Transverse colon (tissue), 4 donors: Measurements from ENCODE around the gene RAP2B. TPM values are rescaled to one million over a fixed set of nuclear protein-coding genes. Genes with fewer than 3 reads are reported as not detected.

ENCODE experiments used
- DNase-seq: peaks from one replicate; pipeline ENCODE4 v3.0.0-alpha.2; 2019
- H3K27ac ChIP-seq, 4 donors: fragments of 200-600 bp; sonication (generic); 2 replicates each; pipeline ENCODE4 v1.5.1; 2016 to 2018; ENCODE audit warnings: inconsistent platforms in 4 of 4
- H3K27me3 ChIP-seq: fragments of 200-600 bp; sonication (generic); 2 replicates; pipeline ENCODE4 v1.5.1; 2017; ENCODE audit warnings: inconsistent platforms
- H3K36me3 ChIP-seq, 4 donors: fragments of 200-600 bp; sonication (generic); 2 replicates each; pipeline ENCODE4 v1.5.1; 2017 to 2019; ENCODE audit warnings: inconsistent platforms in 4 of 4
- H3K4me1 ChIP-seq, 4 donors: fragments of 200-600 bp; sonication (generic); 2 replicates each; pipeline ENCODE4 v1.5.1; 2017 to 2020; ENCODE audit warnings: inconsistent platforms in 4 of 4
- H3K4me3 ChIP-seq, 4 donors: fragments of 200-600 bp; sonication (generic); 1 replicate in 1 of 4; 2 replicates in 3 of 4; pipeline versions ENCODE4 v1.5.1 to v1.6.1; 2017 to 2019; ENCODE audit warnings: inconsistent platforms in 4 of 4
- H3K9me3 ChIP-seq, 2 donors: fragments of 200-600 bp; sonication (generic); 2 replicates each; pipeline ENCODE4 v1.5.1; 2017 to 2019; ENCODE audit warnings: inconsistent platforms in 2 of 2
- EP300 ChIP-seq: sonication (generic); formaldehyde crosslinking; IDR thresholded peaks from one replicate; pipeline ENCODE4 v1.6.1; 2017; ENCODE audit warnings: antibody characterized with exemption, low read depth
- POLR2A ChIP-seq: fragments of 450-650 bp; IDR thresholded peaks from one replicate; pipeline ENCODE4 v1.6.1; 2016; ENCODE audit warnings: antibody characterized with exemption, mild to moderate bottlenecking, moderate library complexity
- POLR2AphosphoS5 ChIP-seq, 3 donors: sonication (generic); formaldehyde crosslinking; IDR thresholded peaks; one replicate each; pipeline ENCODE4 v1.6.1; 2016; ENCODE audit warnings: antibody characterized with exemption in 3 of 3
- WGBS, 2 donors: methylation state at CpG; one replicate each; pipeline ENCODE4 v1.1.5; 2018; ENCODE audit warnings: low coverage in 1 of 2; 5-methylcytosine and 5-hydroxymethylcytosine counted together
- in situ Hi-C, 4 donors: fragments of 200-750 bp; cut with MboI; loops; one replicate each; pipeline versions ENCODE4 v1.15.0 to v1.15.1; 2017; ENCODE audit warnings: low sequenced_read_pairs in 3 of 4, low pct_ligation_motif_present in 1 of 4, low pct_unique_long_range_greater_than_20kb in 1 of 4
- intact Hi-C: fragments of 100-400 bp; cut with DNase I; formaldehyde crosslinking; loops from one replicate; pipeline ENCODE4 v1.15.1; 2023; ENCODE audit warnings: low total_unique reads
- total RNA-seq, 4 donors: library from RNA; depleted of rRNA; stranded (reverse); fragments of >200 nt; gene quantifications; one replicate each; pipeline ENCODE4 v1.1.0, GENCODE V29; 2016
- TF ChIP-seq, protein P1 (sequence below), 5 experiments: fragments of 200-600 bp in 3 of 5; fragments of 450-650 bp in 2 of 5; sonication (generic) in 3 of 5; IDR thresholded peaks; 1 replicate in 2 of 5; 2 replicates in 3 of 5; pipeline ENCODE4 v1.5.1; 2016 to 2017; ENCODE audit warnings: antibody characterized with exemption in 5 of 5, inconsistent platforms in 3 of 5, mild to moderate bottlenecking in 2 of 5, moderate library complexity in 1 of 5

The RAP2B gene
- total RNA-seq, 4 donors from 2014 or later = 9.8 to 22.8 (median 11.2) TPM

DNA sequence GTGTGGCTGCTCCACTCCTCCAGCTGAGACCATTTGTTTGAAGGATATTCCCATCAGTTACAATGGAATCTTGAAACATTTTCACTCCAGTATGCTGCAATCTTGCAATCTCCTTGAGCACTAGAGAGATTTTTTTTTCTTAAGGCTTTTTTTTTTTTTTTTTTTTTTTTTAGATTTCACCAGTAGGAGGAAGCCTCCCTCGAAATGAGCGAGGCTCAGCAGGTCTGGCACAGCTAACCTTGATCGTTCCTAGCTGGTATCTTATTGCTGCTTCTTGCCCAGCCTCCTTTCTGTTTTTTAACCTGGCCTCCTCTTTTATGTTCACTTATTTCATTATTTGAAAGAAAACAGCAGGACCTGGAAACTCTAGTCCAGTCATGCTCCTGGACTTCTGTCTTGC is 48.1 kb downstream of the RAP2B start:
- intact Hi-C loops (no loop called here), in situ Hi-C loops (no loop called here)
- Histone ChIP-seq H3K9me3 (no peaks in the 10 kb centered on the region), H3K4me3 (no peak overlapping the region), H3K4me1 (no peaks in the 10 kb centered on the region), H3K36me3 (no peaks in the 10 kb centered on the region), H3K27me3 (no peaks in the 10 kb centered on the region), H3K27ac (no peak overlapping the region)
- TF ChIP-seq, protein P1, sequence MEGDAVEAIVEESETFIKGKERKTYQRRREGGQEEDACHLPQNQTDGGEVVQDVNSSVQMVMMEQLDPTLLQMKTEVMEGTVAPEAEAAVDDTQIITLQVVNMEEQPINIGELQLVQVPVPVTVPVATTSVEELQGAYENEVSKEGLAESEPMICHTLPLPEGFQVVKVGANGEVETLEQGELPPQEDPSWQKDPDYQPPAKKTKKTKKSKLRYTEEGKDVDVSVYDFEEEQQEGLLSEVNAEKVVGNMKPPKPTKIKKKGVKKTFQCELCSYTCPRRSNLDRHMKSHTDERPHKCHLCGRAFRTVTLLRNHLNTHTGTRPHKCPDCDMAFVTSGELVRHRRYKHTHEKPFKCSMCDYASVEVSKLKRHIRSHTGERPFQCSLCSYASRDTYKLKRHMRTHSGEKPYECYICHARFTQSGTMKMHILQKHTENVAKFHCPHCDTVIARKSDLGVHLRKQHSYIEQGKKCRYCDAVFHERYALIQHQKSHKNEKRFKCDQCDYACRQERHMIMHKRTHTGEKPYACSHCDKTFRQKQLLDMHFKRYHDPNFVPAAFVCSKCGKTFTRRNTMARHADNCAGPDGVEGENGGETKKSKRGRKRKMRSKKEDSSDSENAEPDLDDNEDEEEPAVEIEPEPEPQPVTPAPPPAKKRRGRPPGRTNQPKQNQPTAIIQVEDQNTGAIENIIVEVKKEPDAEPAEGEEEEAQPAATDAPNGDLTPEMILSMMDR (IDR thresholded peaks at IDR 0.05) = peak in 1 of 5 experiments; percentile 4
- no peak for TF ChIP-seq EP300
- no peak for DNase-seq
- 69 to 86% methylated on average over 1 to 3 of the region's 3 CpGs for WGBS, 2 donors

DNA sequence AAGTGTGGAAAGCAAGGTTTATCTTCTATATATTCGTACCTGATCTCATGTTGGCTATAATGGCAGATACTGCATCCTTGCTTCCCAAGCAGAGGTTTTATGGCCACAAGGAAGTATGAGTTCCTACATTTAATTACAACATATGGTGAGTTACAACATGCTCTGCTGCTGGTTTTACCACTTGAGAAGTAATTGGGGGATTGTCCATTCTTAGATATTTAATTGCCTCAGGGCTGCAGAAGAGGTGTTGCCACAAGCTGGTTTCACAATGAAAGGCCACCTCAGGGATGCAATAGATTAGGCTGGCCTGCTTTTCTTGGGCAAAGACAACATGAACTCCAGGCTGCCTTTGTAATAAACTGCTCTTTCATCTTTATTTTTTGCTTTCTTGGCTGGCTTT is 48.6 kb downstream of the RAP2B start:
- DNase-seq = no peak
- intact Hi-C loops (no loop called here), in situ Hi-C loops (no loop called here)
- Histone ChIP-seq H3K27me3 (no peaks in the 10 kb centered on the region), H3K4me3 (no peak overlapping the region), H3K4me1 (no peaks in the 10 kb centered on the region), H3K9me3 (no peaks in the 10 kb centered on the region), H3K36me3 (no peaks in the 10 kb centered on the region), H3K27ac (no peak overlapping the region)
- TF ChIP-seq, protein P1 (IDR thresholded peaks at IDR 0.05) = no peak
- TF ChIP-seq POLR2AphosphoS5 (IDR thresholded peaks at IDR 0.05) (no peak), EP300 (no peak), POLR2A (no peak)
- 64 to 84% methylated on average over 1 of the region's 1 CpG for WGBS, 2 donors

DNA sequence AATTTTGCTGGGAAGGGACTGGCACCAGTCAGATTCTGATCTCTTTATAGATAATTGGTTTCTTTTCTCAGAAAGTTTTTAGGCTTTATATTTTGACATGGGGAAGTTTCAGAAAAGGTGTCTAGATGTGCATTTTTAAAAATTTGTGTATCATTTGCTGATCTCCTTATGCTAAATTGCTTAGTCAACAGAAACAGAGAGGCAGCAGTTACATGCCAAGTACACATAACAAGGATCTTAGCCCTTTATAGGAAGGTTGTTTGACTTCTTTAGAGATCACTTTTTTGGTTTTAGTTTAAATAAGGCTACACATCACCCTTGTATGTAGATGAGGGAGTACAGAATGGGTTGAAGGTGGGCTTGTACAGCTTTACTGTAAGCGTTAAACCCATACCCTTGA is 53.5 kb downstream of the RAP2B start:
- H3K36me3 ChIP-seq = no peaks in the 10 kb centered on the region
- no peak overlapping the region for H3K4me3 ChIP-seq
- intact Hi-C loops (no loop called here), in situ Hi-C loops (no loop called here)
- no peak overlapping the region for H3K27ac ChIP-seq
- DNase-seq = no peak
- no peak for TF ChIP-seq POLR2A
- 71 to 81% methylated on average over 1 of the region's 1 CpG for WGBS, 2 donors
- H3K9me3 ChIP-seq = no peaks in the 10 kb centered on the region
- H3K4me1 ChIP-seq = no peaks in the 10 kb centered on the region
- H3K27me3 ChIP-seq = no peaks in the 10 kb centered on the region

DNA sequence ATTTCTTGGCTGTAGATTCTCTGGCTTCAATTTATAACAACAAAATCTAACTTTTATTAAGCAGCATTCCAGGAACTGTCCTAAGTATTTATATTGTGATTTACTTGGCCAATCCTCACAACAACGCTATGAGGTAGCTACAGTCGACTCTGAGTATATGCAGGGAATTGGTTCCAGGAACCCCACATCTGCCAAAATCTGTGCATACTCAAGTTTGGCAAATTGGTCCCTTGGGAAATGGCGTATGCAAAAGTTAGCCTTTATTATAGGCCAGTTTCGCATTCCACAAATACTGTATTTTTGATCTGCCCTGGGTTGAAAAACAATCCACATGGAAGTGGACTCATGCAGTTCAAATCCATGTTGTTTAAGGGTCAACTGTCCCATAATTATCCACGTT is 53.9 kb downstream of the RAP2B start:
- H3K4me3 ChIP-seq = no peak overlapping the region
- H3K9me3 ChIP-seq = no peaks in the 10 kb centered on the region
- intact Hi-C loops = no loop called here
- H3K36me3 ChIP-seq = no peaks in the 10 kb centered on the region
- WGBS, 2 donors = 67 to 89% methylated on average over 3 to 5 of the region's 5 CpGs
- H3K4me1 ChIP-seq = no peaks in the 10 kb centered on the region
- no peak overlapping the region for H3K27ac ChIP-seq
- no peaks in the 10 kb centered on the region for H3K27me3 ChIP-seq
- in situ Hi-C loops = no loop called here
- TF ChIP-seq POLR2AphosphoS5 (IDR thresholded peaks at IDR 0.05) (no peak), POLR2A (no peak), EP300 (no peak)
- TF ChIP-seq, protein P1 (IDR thresholded peaks at IDR 0.05) = no peak
- no peak for DNase-seq

DNA sequence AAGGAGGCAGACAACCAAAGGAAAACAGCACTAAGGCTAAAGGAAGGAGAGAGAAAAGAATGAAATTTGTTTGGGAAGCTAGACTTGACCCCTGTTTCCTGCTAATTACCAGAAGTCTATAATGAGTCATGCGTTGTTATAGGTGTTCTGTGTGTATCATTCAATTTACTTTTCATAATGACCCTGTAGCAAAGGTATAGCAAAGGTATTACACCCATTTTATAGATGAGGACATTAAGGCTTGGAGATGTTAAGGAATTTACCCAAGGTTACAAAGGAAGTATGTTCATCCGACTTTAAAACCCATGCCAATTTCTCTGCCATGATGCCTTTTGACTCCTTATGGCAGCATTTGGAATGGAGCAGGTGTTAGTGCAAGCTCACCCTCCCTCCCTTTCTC is 54.9 kb downstream of the RAP2B start:
- H3K36me3 ChIP-seq = no peaks in the 10 kb centered on the region
- no peak for TF ChIP-seq POLR2AphosphoS5 (IDR thresholded peaks at IDR 0.05)
- TF ChIP-seq EP300 = no peak
- TF ChIP-seq, protein P1 (IDR thresholded peaks at IDR 0.05) = no peak
- no peak for TF ChIP-seq POLR2A
- in situ Hi-C loops = no loop called here

More for the DNA sequence above, 54.9 kb downstream of the RAP2B start:
- intact Hi-C loops = no loop called here
- no peak overlapping the region for H3K4me3 ChIP-seq
- no peaks in the 10 kb centered on the region for H3K9me3 ChIP-seq
- no peaks in the 10 kb centered on the region for H3K4me1 ChIP-seq
- H3K27me3 ChIP-seq = no peaks in the 10 kb centered on the region
- no peak for DNase-seq
- no peak overlapping the region for H3K27ac ChIP-seq
- WGBS, 2 donors = 82 to 93% methylated on average over 1 to 2 of the region's 2 CpGs
